GM10248 (cell line): Measurements from ENCODE around the gene ATG2B.

ENCODE experiments used
- CTCF ChIA-PET: fragments of 300-600 bp; sonication (Branson Sonifier 250); formaldehyde crosslinking; extraction: SDS; loops from one replicate; lab custom pipeline; 2021; ENCODE audit warnings: antibody characterized with exemption; lab: Yijun Ruan, JAX
- POLR2A ChIA-PET: fragments of 350-650 bp; sonication (Branson Sonifier 250); formaldehyde crosslinking; extraction: SDS; loops from one replicate; lab custom pipeline; 2020; ENCODE audit warnings: antibody characterized with exemption; lab: Yijun Ruan, JAX
- DNase-seq: peaks from one replicate; pipeline ENCODE4 v3.0.0; 2012; ENCODE audit errors: extremely low spot score
- CTCF ChIP-seq: IDR thresholded peaks from 2 replicates; pipeline ENCODE4 v1.5.1; 2012; ENCODE audit warnings: mild to moderate bottlenecking, low read depth; ENCODE audit errors: extremely low read depth, missing control alignments, control extremely low read depth

Gene ATG2B

GRCh38 chr14:96242126-96242525 is 121.0 kb downstream of the ATG2B start:
- no peak for TF ChIP-seq CTCF
- ChIA-PET POLR2A (no interaction called here), CTCF (interaction anchor here (1.3 to 2.4 kb wide), 2 partner anchors 34 to 38 kb away, joined by 3 to 7 read pairs; no protein-coding TSS in a partner anchor)

GRCh38 chr14:96240641-96241040 is 122.5 kb downstream of the ATG2B start:
- POLR2A ChIA-PET: no interaction called here
- DNase-seq: no peak
- CTCF ChIA-PET: no interaction called here
- no peak for TF ChIP-seq CTCF

More at GRCh38 chr14:96242126-96242525, 121.0 kb downstream of the ATG2B start:
- no peak for DNase-seq

- POLR2A ChIA-PET: no interaction called here
- CTCF ChIA-PET: interaction anchor here (1.3 kb wide), 1 partner anchor 11 kb away, joined by 3 read pairs; no protein-coding TSS in a partner anchor
- no peak for DNase-seq
- TF ChIP-seq CTCF: no peak
These were observed 123.4 kb downstream of the ATG2B start for GRCh38 chr14:96239711-96240141.

- ChIA-PET CTCF (interaction anchor here (1.3 kb wide), 1 partner anchor 12 kb away, joined by 3 read pairs; no protein-coding TSS in a partner anchor), POLR2A (no interaction called here)
- no peak for TF ChIP-seq CTCF
- no peak for DNase-seq
These were observed 124.4 kb downstream of the ATG2B start for GRCh38 chr14:96238676-96239265.

- CTCF ChIA-PET: no interaction called here
- TF ChIP-seq CTCF: no peak
- POLR2A ChIA-PET: no interaction called here
- no peak for DNase-seq
These were observed 125.5 kb downstream of the ATG2B start for GRCh38 chr14:96237641-96238040.

GRCh38 chr14:96235426-96235825 is 127.7 kb downstream of the ATG2B start:
- TF ChIP-seq CTCF: no peak
- ChIA-PET CTCF (interaction anchor here (1.5 kb wide), 1 partner anchor 26 kb away, joined by 3 read pairs; no protein-coding TSS in a partner anchor), POLR2A (no interaction called here)
- DNase-seq: no peak

GRCh38 chr14:96233661-96234060 is 129.5 kb downstream of the ATG2B start:
- DNase-seq: no peak
- CTCF ChIA-PET: interaction anchor here (1.4 kb wide), 1 partner anchor 9 kb away, joined by 4 read pairs; no protein-coding TSS in a partner anchor
- no peak for TF ChIP-seq CTCF
- POLR2A ChIA-PET: no interaction called here
